GM12865 (cell line): Measurements from ENCODE around the gene CCN2.

Source experiments
- DNase-seq: peaks from one replicate; pipeline ENCODE4 v3.0.0; 2010; ENCODE audit warnings: low read depth
- H3K4me3 ChIP-seq: 2 replicates; pipeline ENCODE4 v1.5.1; 2011; ENCODE audit warnings: mild to moderate bottlenecking, low read depth, low read length, control low read depth
- CTCF ChIP-seq: IDR thresholded peaks from 2 replicates; pipeline ENCODE4 v1.5.1; 2011; ENCODE audit warnings: low read length, control low read depth, low read depth, inconsistent platforms; ENCODE audit not compliant: insufficient read depth; ENCODE audit errors: missing control alignments

The CCN2 gene

GRCh38 chr6:131951576-131952230, 531 bp upstream of the CCN2 start:
- DNase-seq: no peak
- no peak overlapping the region for H3K4me3 ChIP-seq
- TF ChIP-seq CTCF: no peak

GRCh38 chr6:131949909-131950766, 1.0 kb downstream of the CCN2 start:
- H3K4me3 ChIP-seq: no peak overlapping the region
- peak; percentile 4 for TF ChIP-seq CTCF
- DNase-seq: no peak

- DNase-seq: no peak
- no peak for TF ChIP-seq CTCF
- H3K4me3 ChIP-seq: no peak overlapping the region
Measured at GRCh38 chr6:131949620-131949908, 1.6 kb downstream of the CCN2 start.

GRCh38 chr6:131948692-131949619, 2.2 kb downstream of the CCN2 start:
- no peak overlapping the region for H3K4me3 ChIP-seq
- no peak for TF ChIP-seq CTCF
- no peak for DNase-seq

GRCh38 chr6:131947986-131948661, 3.0 kb downstream of the CCN2 start:
- DNase-seq: no peak
- H3K4me3 ChIP-seq: no peak overlapping the region
- TF ChIP-seq CTCF: no peak

GRCh38 chr6:131946992-131947955, 3.9 kb downstream of the CCN2 start:
- no peak overlapping the region for H3K4me3 ChIP-seq
- no peak for DNase-seq
- no peak for TF ChIP-seq CTCF
